Colonic mucosa (tissue), 4 donors: Measurements from ENCODE around the gene ARHGAP4. TPM values are rescaled to one million over a fixed set of nuclear protein-coding genes. Genes with fewer than 3 reads are reported as not detected.
A peak's percentile ranks its signal among the peaks of the same experiment; 100 is the strongest.

ENCODE experiments used
- DNase-seq: peaks from one replicate; pipeline ENCODE4 v3.0.0-alpha.2; 2020
- H3K27ac ChIP-seq: fragments of 200-600 bp; one replicate; pipeline ENCODE4 v1.8.0; 2021
- H3K27me3 ChIP-seq: fragments of 200-600 bp; one replicate; pipeline ENCODE4 v1.8.0; 2021
- H3K36me3 ChIP-seq: fragments of 200-600 bp; one replicate; pipeline ENCODE4 v1.8.0; 2021
- H3K4me1 ChIP-seq: fragments of 200-600 bp; one replicate; pipeline ENCODE4 v1.8.0; 2021; ENCODE audit warnings: mild to moderate bottlenecking
- H3K4me3 ChIP-seq: fragments of 200-600 bp; one replicate; pipeline ENCODE4 v1.8.0; 2021
- H3K9ac ChIP-seq, 2 donors: one replicate each; pipeline ENCODE4 v1.7.0; 2013; ENCODE audit warnings: control low read depth in 2 of 2, low read depth in 2 of 2, low read length in 2 of 2
- H3K9me3 ChIP-seq: fragments of 200-600 bp; one replicate; pipeline ENCODE4 v1.8.0; 2021
- intact Hi-C: fragments of 100-400 bp; cut with DNase I; formaldehyde crosslinking; loops from one replicate; pipeline ENCODE4 v1.14.1; 2022
- total RNA-seq, 2 donors: library from RNA; stranded (reverse); fragmentation: NEBNext Ultra II Directional in 1 of 2; extraction: Animal tissue kit (Norgen Biotek cat#: 25700) in 1 of 2; gene quantifications; one replicate each; pipeline ENCODE4 v1.2.1, GENCODE V29; 2021
- TF ChIP-seq, protein P1 (sequence below): fragments of 200-600 bp; IDR thresholded peaks from one replicate; pipeline ENCODE4 v1.8.0; 2022; ENCODE audit warnings: antibody characterized with exemption, mild to moderate bottlenecking
- donor health status: healthy.
- donor health status: DM: no; HTN: no; CAD: no.
- donor health status: DM: no; HTN: no; CAD: no.

The ARHGAP4 gene
- total RNA-seq, 2 donors from 2014 or later = 19.9 to 30.0 TPM

GRCh38 chrX:153934762-153935325 is 8.8 kb upstream of the ARHGAP4 start, which contains the start of gene NAA10:
Gene NAA10, minus strand, starts transcription at chrX:153935037. Its CDS starts 133 bp downstream, at chrX:153934904.
- Histone ChIP-seq H3K9me3 (no peaks in the 10 kb centered on the region), H3K9ac (peak within 1 kb of the TSS; percentile 72 to 80), H3K27me3 (no peaks in the 10 kb centered on the region), H3K4me1 (no peaks in the 10 kb centered on the region), H3K36me3 (no peaks in the 10 kb centered on the region), H3K27ac (no peak within 1 kb of the TSS), H3K4me3 (peak within 1 kb of the TSS; percentile 77)
- intact Hi-C loops = no loop called here
- TF ChIP-seq, protein P1, sequence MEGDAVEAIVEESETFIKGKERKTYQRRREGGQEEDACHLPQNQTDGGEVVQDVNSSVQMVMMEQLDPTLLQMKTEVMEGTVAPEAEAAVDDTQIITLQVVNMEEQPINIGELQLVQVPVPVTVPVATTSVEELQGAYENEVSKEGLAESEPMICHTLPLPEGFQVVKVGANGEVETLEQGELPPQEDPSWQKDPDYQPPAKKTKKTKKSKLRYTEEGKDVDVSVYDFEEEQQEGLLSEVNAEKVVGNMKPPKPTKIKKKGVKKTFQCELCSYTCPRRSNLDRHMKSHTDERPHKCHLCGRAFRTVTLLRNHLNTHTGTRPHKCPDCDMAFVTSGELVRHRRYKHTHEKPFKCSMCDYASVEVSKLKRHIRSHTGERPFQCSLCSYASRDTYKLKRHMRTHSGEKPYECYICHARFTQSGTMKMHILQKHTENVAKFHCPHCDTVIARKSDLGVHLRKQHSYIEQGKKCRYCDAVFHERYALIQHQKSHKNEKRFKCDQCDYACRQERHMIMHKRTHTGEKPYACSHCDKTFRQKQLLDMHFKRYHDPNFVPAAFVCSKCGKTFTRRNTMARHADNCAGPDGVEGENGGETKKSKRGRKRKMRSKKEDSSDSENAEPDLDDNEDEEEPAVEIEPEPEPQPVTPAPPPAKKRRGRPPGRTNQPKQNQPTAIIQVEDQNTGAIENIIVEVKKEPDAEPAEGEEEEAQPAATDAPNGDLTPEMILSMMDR = no peak
- peak; percentile 69 for DNase-seq

DNA sequence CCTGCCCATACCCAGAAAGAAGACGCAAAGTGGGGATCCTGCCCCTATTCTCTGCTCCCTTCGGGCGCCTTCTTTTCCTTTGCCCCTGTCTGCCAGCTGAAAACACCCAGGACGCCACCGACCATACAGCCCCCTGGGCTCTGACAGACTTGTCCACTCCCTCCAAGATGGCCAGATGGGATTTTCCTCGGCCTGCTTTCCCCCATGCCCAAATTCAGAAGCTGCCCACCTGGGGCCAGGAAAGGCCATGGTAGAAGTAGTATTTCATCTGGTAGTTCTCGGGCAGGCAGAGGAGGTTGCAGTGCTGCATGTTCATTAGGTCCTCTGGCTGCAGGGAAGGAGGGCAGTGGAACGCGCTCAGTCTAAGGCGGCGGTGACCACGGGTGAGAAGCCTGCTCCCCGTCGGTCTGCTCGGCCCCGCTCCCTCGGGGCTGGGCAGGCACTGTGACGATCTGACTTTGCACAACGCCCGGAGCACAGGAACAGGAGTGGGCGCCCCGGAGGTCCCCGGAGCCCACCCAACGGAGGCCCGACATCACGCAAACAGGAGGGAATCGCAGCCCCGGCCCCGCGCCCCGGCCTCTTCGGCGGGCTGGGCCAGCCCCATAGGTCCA is 8.2 kb upstream of the ARHGAP4 start:
- no peak for DNase-seq
- intact Hi-C loops = no loop called here
- H3K36me3 ChIP-seq = no peaks in the 10 kb centered on the region
- H3K9me3 ChIP-seq = no peaks in the 10 kb centered on the region
- H3K4me3 ChIP-seq = peak overlapping the region; percentile 77
- TF ChIP-seq, protein P1 = no peak
- no peaks in the 10 kb centered on the region for H3K27me3 ChIP-seq
- H3K4me1 ChIP-seq = no peaks in the 10 kb centered on the region
- H3K9ac ChIP-seq = peak overlapping the region; percentile 72 to 80
- no peak overlapping the region for H3K27ac ChIP-seq

GRCh38 chrX:153933748-153934147 is 7.7 kb upstream of the ARHGAP4 start:
- intact Hi-C loops = no loop called here
- peak overlapping the region; percentile 77 for H3K4me3 ChIP-seq
- H3K9me3 ChIP-seq = no peaks in the 10 kb centered on the region
- no peak overlapping the region for H3K27ac ChIP-seq
- H3K27me3 ChIP-seq = no peaks in the 10 kb centered on the region
- no peak for DNase-seq
- H3K4me1 ChIP-seq = no peaks in the 10 kb centered on the region
- H3K36me3 ChIP-seq = no peaks in the 10 kb centered on the region
- TF ChIP-seq, protein P1 = no peak
- H3K9ac ChIP-seq = peak overlapping the region; percentile 72 to 80

DNA sequence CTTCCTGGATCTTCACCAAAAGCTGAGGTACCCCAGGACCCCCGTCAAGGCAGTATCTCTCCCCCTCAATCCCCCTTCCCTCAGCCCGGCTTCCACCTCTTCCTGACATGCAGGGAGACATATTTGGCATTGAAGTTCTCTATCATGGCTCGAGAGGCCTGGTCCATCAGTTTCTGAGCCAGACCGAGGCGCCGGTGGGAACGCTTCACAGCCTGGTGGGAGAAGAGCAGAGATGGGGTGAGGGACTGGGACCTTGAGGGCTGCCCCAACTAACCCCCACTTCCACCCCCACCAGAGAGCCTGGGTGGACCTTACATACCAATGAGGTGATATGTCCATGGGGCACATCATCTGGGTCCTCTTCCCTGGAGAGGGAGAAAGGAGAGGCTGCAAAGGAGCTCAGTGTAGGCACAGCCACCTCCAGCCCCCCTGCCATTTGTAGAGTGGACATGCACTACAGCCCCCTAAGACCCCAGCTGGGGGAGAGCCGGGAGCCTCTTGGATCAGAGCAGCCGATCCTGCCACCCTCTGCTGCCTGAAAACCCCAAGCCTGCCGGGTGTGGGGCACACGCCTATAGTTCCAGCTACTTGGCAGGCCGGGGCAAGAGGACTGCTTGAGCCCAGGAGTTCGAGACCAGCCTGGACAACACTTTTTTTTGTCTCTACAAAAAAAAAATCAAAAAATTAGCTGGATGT is 6.3 kb upstream of the ARHGAP4 start:
- DNase-seq = no peak
- Histone ChIP-seq H3K4me3 (no peak overlapping the region), H3K9me3 (no peaks in the 10 kb centered on the region), H3K4me1 (no peaks in the 10 kb centered on the region), H3K9ac (no peak overlapping the region), H3K36me3 (no peaks in the 10 kb centered on the region), H3K27me3 (no peaks in the 10 kb centered on the region), H3K27ac (no peak overlapping the region)
- TF ChIP-seq, protein P1 = no peak
- intact Hi-C loops = no loop called here

DNA sequence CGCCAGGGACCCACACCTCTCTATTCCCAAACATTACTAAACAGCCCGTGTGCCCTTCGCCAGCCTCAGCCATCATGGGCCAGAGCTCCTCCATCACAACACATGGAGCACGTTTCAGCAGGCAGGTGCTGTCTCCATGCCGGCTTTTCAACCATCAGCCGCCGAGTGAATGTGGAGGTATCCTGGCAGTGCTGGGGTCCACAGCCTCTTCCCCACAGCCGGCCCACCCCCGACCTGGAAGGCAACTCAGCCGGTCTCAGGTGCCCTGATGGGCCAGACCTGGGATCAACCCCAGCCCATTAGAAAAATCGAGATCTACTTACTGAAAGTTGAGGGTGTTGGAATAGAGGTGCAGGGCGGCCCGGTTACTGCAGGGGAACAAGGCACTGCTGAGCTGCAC is 5.7 kb upstream of the ARHGAP4 start:
- intact Hi-C loops = no loop called here
- H3K36me3 ChIP-seq = no peaks in the 10 kb centered on the region
- no peaks in the 10 kb centered on the region for H3K9me3 ChIP-seq
- no peak for DNase-seq
- H3K4me3 ChIP-seq = no peak overlapping the region
- H3K27me3 ChIP-seq = no peaks in the 10 kb centered on the region
- H3K27ac ChIP-seq = no peak overlapping the region
- H3K4me1 ChIP-seq = no peaks in the 10 kb centered on the region
- H3K9ac ChIP-seq = no peak overlapping the region
- TF ChIP-seq, protein P1 = no peak
